Liver (tissue), 3 donors: Measurements from ENCODE around the gene COL20A1.

Source experiments
- CTCF ChIP-seq: fragments of 150-350 bp; IDR thresholded peaks from 2 replicates; pipeline ENCODE4 v1.5.1; 2017; ENCODE audit warnings: improper control_type of control experiment, low read depth, low read length; ENCODE audit not compliant: missing input control
- NR2F2 ChIP-seq: IDR thresholded peaks from 2 replicates; pipeline ENCODE4 v1.6.1; 2016; ENCODE audit warnings: antibody characterized with exemption
- TAF1 ChIP-seq: conservative IDR thresholded peaks from 2 replicates; pipeline ENCODE4 v1.6.1; 2016; ENCODE audit warnings: antibody characterized with exemption, mild to moderate bottlenecking
- donor health status: healthy.
- donor health status: healthy.

GRCh38 chr20:63317601-63318291 is 24.8 kb downstream of the COL20A1 start:
- TF ChIP-seq CTCF (no peak), TAF1 (no peak), NR2F2 (no peak)
